HG02870 (cell line): ENCODE data around the gene GIPC1.
A peak's percentile ranks its signal among the peaks of the same experiment; 100 is the strongest.
"Not testable (repeated sequence)": the region's sequence is repeated elsewhere in the genome, so short reads cannot be mapped to it uniquely, and the experiment has no call there.

Source experiments
- ATAC-seq: cut with Tn5 transposase; IDR thresholded peaks from one replicate; pipeline ENCODE4 v1.9.1; 2021; ENCODE audit warnings: mild to moderate bottlenecking, moderate library complexity; ENCODE audit not compliant: unreplicated experiment

Gene GIPC1, protein sequence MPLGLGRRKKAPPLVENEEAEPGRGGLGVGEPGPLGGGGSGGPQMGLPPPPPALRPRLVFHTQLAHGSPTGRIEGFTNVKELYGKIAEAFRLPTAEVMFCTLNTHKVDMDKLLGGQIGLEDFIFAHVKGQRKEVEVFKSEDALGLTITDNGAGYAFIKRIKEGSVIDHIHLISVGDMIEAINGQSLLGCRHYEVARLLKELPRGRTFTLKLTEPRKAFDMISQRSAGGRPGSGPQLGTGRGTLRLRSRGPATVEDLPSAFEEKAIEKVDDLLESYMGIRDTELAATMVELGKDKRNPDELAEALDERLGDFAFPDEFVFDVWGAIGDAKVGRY

DNA sequence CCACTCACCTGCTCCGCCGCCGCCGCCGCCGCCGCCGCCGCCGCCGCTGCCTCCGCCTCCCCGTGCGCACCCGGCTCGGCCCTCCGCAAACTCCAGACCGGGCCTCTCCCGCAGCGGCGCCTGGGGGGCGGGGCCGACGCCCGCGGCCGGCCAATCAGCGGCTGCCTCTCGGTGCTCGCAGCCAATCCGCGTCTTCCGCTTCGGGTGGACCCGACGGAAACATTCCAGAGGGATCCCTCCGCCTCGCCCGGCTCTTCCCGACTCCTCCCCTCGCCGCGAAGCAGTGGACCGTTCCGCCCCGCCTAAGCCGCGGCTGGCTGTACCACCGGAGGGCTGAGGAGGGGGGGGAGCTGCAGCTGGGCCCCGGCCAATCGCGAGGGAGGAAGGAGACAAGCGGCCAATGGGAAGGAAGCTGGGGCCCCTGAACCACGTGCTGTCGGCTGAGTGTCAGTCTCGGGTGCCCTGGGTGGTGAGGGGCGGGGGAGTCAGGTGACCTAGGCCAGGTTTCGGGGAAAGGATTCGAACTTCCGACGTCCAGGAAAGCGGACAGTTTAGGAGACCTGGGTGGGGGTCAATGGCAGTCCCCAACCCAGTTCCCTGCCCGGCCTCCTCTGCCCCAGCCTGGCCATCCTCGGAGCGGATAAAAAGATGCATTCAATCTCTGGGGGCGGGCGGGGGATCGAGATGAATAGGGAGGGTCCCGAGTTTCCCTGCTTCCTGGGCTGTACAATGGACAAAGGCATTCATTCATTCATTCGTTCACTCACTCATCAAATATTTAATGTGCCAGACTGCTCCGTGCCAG is at the start of gene GIPC1:
TSS of gene GIPC1 (minus strand) at position 99 of the 805 bp plus-strand sequence. CDS start 13,151 bp downstream, outside the sequence.
- peak; percentile 73 for ATAC-seq

GRCh38 chr19:14545716-14546082 is 49.8 kb upstream of the GIPC1 start:
- ATAC-seq, result no peak

GRCh38 chr19:14544977-14545715 is 49.2 kb upstream of the GIPC1 start:
- ATAC-seq, result no peak

GRCh38 chr19:14544047-14544446 is 48.1 kb upstream of the GIPC1 start:
- no peak for ATAC-seq

DNA sequence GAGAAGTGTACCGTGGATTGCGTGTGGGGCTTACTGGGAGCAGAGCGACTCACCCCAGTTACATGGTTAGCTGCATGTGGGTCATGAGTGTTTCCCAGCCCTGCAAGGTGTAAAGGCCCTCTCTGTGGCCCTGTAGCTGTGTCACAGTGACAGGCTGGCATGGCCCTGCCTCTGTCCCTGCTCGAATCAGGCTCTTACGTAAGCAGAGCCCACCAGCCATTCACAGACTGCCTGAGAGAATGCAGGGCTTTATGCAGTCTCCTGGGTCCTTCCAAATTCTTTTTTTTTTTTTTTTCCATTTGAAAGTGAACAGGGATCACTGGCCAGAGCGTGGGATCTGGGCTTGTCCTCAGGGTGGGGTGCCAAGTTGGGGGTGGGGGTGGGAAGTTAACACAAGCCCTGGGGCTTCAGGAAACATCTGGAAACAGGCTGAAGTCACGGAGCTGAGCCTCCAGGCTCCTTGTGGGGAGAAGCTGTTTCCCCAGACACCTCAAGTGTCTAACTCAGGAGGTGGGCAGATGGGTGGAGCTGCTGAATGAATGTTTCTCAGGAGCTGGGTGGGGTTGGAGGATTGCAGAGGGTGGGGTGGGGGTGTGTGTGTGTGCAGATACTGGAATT is 46.9 kb upstream of the GIPC1 start:
- ATAC-seq, result no peak

- not testable (repeated sequence) for ATAC-seq
Observed at GRCh38 chr19:14541979-14542378, 46.1 kb upstream of the GIPC1 start.

DNA sequence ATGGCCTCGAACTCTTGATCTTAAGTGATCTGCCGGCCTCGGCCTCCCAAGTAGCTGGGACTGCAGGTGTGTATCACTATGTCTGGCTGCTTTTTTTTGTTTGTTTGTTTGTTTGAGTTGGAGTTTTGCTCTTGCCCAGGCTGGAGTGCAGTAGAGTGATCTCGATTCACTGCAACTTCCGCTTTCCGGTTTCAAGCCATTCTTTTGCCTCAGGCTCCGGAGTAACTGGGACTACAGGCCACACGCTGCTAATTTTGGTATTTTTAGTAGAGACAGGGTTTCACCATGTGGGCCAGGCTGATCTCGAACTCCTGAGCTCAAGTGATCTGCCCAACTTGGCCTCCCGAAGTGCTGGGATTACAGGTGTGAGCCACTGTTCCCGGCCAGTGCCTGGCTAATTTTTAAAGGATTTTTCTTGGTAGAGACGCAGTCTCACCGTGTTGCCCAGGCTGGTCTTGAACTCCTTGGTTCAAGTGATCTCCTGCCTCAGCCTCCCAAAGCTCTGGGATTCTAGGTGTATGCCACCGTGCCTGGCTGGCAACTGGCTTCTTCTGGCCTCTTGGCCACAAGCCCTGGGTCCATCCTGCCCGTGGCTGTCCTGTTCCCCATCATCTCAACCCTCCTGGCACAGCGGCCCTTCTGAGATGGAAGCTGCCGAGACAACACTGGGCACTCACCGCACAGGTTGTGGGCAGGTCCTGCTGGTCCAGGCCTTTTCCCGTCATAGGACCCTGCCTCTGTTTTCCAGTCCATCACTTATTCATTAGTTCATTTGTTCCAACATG is 45.0 kb upstream of the GIPC1 start:
- ATAC-seq, result no peak

DNA sequence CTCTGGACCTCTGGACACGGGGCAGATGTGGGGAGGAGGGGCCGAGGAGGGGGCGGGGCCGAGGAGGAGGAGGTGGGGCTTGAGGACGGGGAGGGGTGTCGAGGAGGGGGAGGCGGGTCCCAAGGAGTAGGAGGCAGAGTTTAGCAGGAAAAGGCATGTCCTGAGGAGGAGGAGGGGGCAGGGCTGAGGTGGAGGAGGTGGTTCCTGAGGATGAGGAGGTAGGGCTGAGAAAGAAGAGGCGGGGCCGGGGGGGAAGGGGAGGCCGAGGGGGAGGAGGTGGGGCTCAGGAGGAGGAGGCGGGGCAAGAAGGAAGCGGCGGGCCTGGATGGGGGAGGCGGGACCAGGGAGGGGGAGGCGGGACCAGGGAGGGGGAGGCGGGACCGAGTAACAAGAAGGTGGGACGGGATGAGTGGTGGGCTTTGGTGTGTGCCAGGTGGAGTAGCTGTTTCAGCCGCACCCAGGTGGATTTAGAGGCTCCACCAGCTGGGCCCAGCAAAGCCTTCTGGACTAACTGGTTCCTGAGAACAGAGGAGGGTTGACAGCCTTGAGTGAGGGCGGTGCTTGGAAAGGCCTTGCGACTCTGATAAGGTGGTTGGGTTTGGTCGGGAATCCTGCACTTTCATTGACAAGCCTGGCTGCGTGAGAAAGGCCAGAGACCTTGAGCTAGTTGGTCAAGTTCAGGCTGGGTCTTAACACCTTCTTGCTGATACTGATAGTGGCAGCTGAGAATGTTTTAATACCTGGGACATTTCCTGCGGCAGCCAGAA is 41.2 kb upstream of the GIPC1 start:
- ATAC-seq, result no peak

DNA sequence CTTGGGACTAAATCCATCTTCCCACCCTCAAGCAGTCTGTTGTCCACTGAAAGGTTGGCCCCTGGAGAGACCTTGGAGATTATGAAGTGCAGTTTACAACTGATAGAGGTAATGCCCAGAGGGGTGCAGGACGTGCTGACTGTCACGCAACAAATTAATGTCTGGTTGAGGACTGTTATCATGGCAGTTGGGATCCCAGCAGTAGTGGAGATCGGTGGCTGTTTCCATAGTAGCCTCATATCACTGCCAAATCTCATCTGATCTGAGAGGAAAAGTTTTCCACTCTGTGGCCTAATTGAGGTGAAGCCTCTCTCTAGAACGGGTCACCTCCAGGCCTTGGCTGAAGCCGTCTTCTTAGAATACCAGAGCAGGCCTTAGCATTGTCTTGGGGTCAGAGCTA is 37.5 kb upstream of the GIPC1 start:
- no peak for ATAC-seq

DNA sequence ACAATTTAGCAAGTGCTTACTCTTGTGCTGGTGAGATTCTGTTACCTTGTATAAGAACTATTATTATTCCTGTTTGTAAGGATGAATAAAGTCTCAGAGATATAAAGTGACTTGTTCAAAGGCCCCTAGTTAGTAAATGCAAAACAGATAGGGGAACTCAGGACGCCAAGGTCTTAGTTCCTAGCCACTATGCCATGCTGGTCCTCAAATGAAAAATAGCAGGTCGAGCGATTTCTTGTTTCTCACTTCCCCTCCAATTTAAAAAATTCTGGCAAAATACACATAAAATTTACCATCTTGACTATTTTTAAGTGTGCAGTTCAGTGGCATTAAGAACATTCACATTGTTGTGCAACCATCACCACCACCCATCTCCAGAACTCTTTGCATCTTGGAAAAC is 34.6 kb upstream of the GIPC1 start:
- ATAC-seq, result no peak

DNA sequence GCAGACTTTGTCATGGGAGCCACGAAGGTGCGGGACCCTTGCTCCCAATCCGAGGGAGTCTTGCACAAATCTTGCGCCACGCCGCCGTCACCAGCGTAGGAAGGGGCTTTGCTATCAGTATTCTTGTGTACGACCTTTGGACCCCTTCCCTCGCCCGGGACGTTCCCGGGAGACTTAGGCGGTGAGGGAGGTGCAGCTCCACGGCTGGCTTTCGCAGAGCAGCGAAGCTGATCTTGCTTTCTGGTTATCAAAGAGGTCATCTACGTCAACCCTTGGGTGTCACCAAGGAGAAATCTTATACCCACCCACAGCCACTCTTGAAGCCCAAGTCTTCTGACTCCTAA is 34.0 kb upstream of the GIPC1 start:
- ATAC-seq, result no peak

- peak; percentile 96 for ATAC-seq
Observed at GRCh38 chr19:14529254-14530004, 33.5 kb upstream of the GIPC1 start, which contains the start of gene TECR. TSS of gene TECR (plus strand) at chr19:14529594. CDS start at chr19:14529697, 103 bp downstream.

DNA sequence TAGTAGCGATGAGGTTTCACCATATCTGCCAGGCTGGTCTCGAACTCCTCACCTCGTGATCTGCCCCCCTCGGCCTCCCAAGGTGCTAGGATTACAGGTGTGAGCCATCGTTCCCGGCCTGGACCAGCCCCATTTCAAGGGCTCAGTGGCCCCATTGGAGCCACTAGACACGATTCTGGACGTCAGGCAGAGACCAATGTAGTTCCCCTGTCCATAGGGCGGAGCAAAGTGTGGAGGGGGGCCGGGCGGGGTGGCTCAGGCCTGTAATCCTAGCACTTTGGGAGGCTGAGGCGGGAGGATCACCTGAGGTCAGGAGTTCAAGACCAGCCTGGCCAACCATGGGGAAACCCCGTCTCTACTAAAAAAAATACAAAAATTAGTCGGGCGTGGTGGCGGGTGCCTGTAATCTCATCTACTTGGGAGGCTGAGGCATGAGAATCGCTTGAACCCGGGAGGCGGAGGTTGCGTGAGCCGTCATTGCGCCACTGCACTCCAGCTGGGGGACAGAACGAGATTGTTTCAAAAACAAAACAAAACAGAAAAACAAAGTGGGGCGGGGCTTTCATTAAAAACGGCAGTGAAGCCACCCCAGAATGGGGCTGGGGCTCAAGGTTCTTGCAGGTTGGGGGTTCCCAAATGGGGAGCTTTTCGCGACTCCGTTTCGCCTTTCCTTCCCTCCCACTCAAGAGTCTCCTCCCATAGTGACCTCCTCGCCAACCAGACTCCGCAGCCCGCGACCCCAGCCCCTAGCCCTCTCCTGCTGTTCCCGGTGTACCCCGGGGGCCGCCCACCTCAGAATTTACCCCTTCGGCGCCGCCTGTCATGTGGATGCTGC is 32.7 kb upstream of the GIPC1 start:
- no peak for ATAC-seq

DNA sequence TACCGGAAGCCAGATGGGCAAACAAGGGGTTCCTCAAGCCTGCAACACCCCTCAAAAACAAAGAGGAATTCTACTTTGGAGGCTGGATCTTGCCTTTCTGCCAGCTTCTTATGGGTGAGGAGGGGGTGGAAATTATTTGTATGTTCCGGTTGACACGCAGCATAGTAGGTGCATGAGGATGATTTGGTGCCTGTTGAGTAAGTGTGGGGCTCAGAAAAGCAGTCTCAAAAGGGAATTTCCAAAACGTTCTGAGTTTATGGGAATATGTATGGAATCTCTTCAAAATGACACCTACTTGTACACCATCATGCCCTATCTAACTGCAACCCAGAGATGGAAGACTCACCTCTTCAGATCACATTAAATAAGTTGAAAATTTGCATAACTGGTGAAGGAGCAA is 30.5 kb upstream of the GIPC1 start:
- no peak for ATAC-seq

- ATAC-seq, result no peak
Observed at GRCh38 chr19:14525729-14526128, 29.8 kb upstream of the GIPC1 start.

DNA sequence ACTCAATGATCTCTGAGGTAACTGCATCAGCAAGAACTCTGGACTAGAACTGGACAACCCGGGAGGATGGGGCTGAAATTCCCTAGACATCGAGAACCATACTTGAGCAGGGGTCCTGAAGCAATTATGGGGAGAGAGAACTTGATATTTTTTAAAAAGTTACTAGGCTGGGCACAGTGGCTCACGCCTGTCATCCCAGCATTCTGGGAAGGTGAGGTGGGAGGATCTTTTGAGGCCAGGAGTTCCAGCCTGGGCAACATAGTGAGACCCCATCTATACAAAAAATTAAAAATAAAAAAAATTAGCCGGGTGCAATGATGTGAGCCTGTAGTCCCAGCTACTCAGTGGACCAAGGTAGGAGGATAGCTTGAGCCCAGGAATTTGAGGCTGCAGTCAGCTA is 24.6 kb upstream of the GIPC1 start:
- ATAC-seq, result no peak

DNA sequence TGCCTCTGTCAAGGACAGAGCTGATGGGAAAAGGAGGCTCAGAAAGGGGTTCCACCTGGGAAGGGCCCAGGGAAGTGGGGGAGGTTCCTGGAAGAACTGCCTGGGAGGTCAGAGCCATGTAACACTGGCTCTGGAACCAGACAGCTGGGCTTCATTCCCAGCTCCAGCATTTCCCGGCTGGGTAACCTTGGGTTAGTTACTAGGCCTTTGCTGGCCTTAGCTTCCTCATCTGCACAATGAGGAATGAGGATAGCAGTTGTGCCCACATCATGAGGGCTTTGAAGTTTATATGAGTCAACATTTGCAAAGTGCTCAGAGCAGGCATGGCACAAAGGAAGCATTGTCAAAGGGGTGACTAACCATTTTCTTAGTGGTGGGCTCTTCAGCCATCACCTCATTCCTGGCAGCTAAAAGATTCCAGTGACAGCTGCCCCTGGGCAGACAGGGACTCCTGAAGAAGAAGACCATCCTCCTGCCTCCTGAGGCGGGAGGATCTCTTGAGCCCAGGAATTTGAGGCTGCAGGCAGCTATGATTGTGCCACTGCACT is 24.0 kb upstream of the GIPC1 start:
- no peak for ATAC-seq
